ENCODE measurements around the gene BBS9. TPM values are rescaled to one million over a fixed set of nuclear protein-coding genes. Genes with fewer than 3 reads are reported as not detected.

The BBS9 gene
- total and polyA plus RNA-seq, 9 of the 15 experiments (the other 6 are each of a cell fraction or from before 2014, with no cell fraction given): 0.77 to 3.3 (median 2.4) TPM

DNA sequence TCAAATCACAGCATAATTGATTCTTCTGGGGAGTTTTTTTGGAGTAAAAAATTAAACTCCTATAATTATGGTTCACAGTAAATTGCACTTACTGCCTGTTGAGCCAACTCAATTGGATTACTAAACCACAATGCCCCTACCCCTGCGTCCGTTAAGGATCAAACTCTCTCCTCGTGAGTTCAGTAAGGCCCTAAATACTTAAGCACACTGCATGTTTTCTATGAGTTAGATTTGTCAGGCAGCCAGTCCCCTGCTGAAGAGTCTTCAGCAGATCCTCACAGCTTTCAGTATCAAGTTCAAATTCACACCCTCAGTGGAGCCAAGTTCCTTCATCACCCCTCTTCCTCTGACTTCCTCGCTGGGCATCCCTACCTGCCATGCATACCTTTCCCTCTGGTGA is 501.0 kb downstream of the BBS9 start (continued):
- TF ChIP-seq, protein P1, sequence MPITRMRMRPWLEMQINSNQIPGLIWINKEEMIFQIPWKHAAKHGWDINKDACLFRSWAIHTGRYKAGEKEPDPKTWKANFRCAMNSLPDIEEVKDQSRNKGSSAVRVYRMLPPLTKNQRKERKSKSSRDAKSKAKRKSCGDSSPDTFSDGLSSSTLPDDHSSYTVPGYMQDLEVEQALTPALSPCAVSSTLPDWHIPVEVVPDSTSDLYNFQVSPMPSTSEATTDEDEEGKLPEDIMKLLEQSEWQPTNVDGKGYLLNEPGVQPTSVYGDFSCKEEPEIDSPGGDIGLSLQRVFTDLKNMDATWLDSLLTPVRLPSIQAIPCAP (CRISPR knock-in tag; IDR thresholded peaks at IDR 0.05; ENCODE audit: borderline replicate concordance): no peak
- TF ChIP-seq, protein P2, sequence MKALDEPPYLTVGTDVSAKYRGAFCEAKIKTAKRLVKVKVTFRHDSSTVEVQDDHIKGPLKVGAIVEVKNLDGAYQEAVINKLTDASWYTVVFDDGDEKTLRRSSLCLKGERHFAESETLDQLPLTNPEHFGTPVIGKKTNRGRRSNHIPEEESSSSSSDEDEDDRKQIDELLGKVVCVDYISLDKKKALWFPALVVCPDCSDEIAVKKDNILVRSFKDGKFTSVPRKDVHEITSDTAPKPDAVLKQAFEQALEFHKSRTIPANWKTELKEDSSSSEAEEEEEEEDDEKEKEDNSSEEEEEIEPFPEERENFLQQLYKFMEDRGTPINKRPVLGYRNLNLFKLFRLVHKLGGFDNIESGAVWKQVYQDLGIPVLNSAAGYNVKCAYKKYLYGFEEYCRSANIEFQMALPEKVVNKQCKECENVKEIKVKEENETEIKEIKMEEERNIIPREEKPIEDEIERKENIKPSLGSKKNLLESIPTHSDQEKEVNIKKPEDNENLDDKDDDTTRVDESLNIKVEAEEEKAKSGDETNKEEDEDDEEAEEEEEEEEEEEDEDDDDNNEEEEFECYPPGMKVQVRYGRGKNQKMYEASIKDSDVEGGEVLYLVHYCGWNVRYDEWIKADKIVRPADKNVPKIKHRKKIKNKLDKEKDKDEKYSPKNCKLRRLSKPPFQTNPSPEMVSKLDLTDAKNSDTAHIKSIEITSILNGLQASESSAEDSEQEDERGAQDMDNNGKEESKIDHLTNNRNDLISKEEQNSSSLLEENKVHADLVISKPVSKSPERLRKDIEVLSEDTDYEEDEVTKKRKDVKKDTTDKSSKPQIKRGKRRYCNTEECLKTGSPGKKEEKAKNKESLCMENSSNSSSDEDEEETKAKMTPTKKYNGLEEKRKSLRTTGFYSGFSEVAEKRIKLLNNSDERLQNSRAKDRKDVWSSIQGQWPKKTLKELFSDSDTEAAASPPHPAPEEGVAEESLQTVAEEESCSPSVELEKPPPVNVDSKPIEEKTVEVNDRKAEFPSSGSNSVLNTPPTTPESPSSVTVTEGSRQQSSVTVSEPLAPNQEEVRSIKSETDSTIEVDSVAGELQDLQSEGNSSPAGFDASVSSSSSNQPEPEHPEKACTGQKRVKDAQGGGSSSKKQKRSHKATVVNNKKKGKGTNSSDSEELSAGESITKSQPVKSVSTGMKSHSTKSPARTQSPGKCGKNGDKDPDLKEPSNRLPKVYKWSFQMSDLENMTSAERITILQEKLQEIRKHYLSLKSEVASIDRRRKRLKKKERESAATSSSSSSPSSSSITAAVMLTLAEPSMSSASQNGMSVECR (CRISPR knock-in tag; IDR thresholded peaks at IDR 0.05): no peak
- TF ChIP-seq, protein P3, sequence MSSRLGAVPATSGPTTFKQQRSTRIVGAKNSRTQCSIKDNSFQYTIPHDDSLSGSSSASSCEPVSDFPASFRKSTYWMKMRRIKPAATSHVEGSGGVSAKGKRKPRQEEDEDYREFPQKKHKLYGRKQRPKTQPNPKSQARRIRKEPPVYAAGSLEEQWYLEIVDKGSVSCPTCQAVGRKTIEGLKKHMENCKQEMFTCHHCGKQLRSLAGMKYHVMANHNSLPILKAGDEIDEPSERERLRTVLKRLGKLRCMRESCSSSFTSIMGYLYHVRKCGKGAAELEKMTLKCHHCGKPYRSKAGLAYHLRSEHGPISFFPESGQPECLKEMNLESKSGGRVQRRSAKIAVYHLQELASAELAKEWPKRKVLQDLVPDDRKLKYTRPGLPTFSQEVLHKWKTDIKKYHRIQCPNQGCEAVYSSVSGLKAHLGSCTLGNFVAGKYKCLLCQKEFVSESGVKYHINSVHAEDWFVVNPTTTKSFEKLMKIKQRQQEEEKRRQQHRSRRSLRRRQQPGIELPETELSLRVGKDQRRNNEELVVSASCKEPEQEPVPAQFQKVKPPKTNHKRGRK (tag; IDR thresholded peaks at IDR 0.05): no peak
- no peak for TF ChIP-seq PHF20 (IDR thresholded peaks at IDR 0.05; ENCODE audit: partially characterized antibody)
- TF ChIP-seq ETS2 (tag; IDR thresholded peaks at IDR 0.05; ENCODE audit: borderline replicate concordance, poor library complexity, severe bottlenecking): no peak

All from K562 (cell line).